Endothelial cell of umbilical vein (primary cell): ENCODE measurements around the gene WDR77.

ENCODE experiments used
- CTCF ChIP-seq, 2 donors: IDR thresholded peaks; 1 replicate in 1 of 2; 2 replicates in 1 of 2; pipeline ENCODE4 v1.5.1; 2011; ENCODE audit warnings: low read length in 2 of 2, mild to moderate bottlenecking in 2 of 2, moderate library complexity in 2 of 2, control low read depth in 1 of 2, inconsistent platforms in 1 of 2, low read depth in 1 of 2; ENCODE audit not compliant: insufficient read depth in 1 of 2; ENCODE audit errors: extremely low read depth in 1 of 2
- EZH2 ChIP-seq: IDR thresholded peaks from 2 replicates; pipeline ENCODE4 v1.6.1; 2012; ENCODE audit warnings: borderline replicate concordance, low read depth, mild to moderate bottlenecking, moderate library complexity, low read length, inconsistent platforms; ENCODE audit not compliant: severe bottlenecking
- JUN ChIP-seq: IDR thresholded peaks from 2 replicates; pipeline ENCODE4 v1.6.1; 2011; ENCODE audit warnings: borderline replicate concordance, low read depth; ENCODE audit not compliant: insufficient read length, insufficient read depth
- MAX ChIP-seq: IDR thresholded peaks from 2 replicates; pipeline ENCODE4 v1.6.1; 2011; ENCODE audit not compliant: insufficient read depth, insufficient read length
- MYC ChIP-seq: IDR thresholded peaks from one replicate; pipeline ENCODE4 v1.6.1; 2011; ENCODE audit warnings: mild to moderate bottlenecking, low read depth, low read length
- POLR2A ChIP-seq: IDR thresholded peaks from 2 replicates; pipeline ENCODE4 v1.6.1; 2012; ENCODE audit warnings: low read depth, mild to moderate bottlenecking, control low read depth, low read length
- POLR2AphosphoS5 ChIP-seq: IDR thresholded peaks from 2 replicates; pipeline ENCODE4 v1.6.1; 2012; ENCODE audit warnings: low read depth, mild to moderate bottlenecking, control low read depth, low read length, moderate library complexity; ENCODE audit not compliant: insufficient read depth

- TF ChIP-seq EZH2, result no peak
- no peak for TF ChIP-seq CTCF (IDR thresholded peaks at IDR 0.05; ENCODE audit: extremely low read depth in 1 of 2, insufficient read depth in 1 of 2, low read depth in 1 of 2, low read length in 2 of 2)
- no peak for TF ChIP-seq POLR2A
- no peak for TF ChIP-seq MAX
- TF ChIP-seq POLR2AphosphoS5, result no peak
- no peak for TF ChIP-seq JUN
- TF ChIP-seq MYC, result no peak
These were observed 12.7 kb upstream of the WDR77 start for GRCh38 chr1:111461765-111462164.
